B cell (primary cell): Measurements from ENCODE around the gene RBMX2. TPM values are rescaled to one million over a fixed set of nuclear protein-coding genes. Genes with fewer than 3 reads are reported as not detected.

Experiments used
- ATAC-seq: fragments of 200-7000 bp; cut with Tn5 transposase; one replicate; pipeline ENCODE4 v1.10.0; 2021; ENCODE audit warnings: low read depth, mild to moderate bottlenecking, moderate number of reproducible peaks, moderate library complexity
- CTCF ChIA-PET: fragments of 350-600 bp; sonication (Branson Sonifier 250); formaldehyde crosslinking; loops from one replicate; lab custom pipeline; 2021; ENCODE audit warnings: antibody characterized with exemption, inconsistent platforms; lab: Charles Lee
- POLR2A ChIA-PET: fragments of 350-600 bp; sonication (Branson Sonifier 250); formaldehyde crosslinking; loops from one replicate; lab custom pipeline; 2021; ENCODE audit warnings: antibody characterized with exemption; lab: Charles Lee
- DNase-seq: peaks from one replicate; pipeline ENCODE4 v3.0.0; 2013
- H2AFZ ChIP-seq: 2 replicates; pipeline ENCODE4 v1.6.1; 2012; ENCODE audit warnings: mild to moderate bottlenecking, low read depth, low read length; ENCODE audit not compliant: insufficient read depth, poor library complexity, severe bottlenecking
- H3K27ac ChIP-seq, 2 donors: 1 replicate in 1 of 2; 2 replicates in 1 of 2; pipeline ENCODE4 v1.5.1; 2012 to 2013; ENCODE audit warnings: low read length in 2 of 2, mild to moderate bottlenecking in 2 of 2, moderate library complexity in 1 of 2
- H3K27me3 ChIP-seq, 4 experiments: fragments of 200-600 bp in 1 of 4; sonication (generic) in 1 of 4; replicated peaks in 1 of 4; 1 replicate in 2 of 4; 2 replicates in 2 of 4; pipeline versions ENCODE4 v1.6.1 to v1.7.0; 2013 to 2016; ENCODE audit warnings: low read length in 3 of 4, mild to moderate bottlenecking in 2 of 4, mixed read lengths in 1 of 4, moderate library complexity in 1 of 4; ENCODE audit not compliant: insufficient read depth in 4 of 4, control insufficient read depth in 3 of 4; ENCODE audit errors: control extremely low read depth in 1 of 4
- H3K36me3 ChIP-seq, 2 experiments: replicated peaks in 1 of 2; 1 replicate in 1 of 2; 2 replicates in 1 of 2; pipeline versions ENCODE4 v1.6.1 to v1.7.1; 2013; ENCODE audit warnings: low read length in 1 of 2; ENCODE audit not compliant: insufficient read depth in 2 of 2, control insufficient read depth in 1 of 2; ENCODE audit errors: control extremely low read depth in 1 of 2, extremely low read depth in 1 of 2
- H3K4me1 ChIP-seq, 2 donors: fragments of 200-600 bp in 1 of 2; sonication (generic) in 1 of 2; 1 replicate in 1 of 2; 2 replicates in 1 of 2; pipeline versions ENCODE4 v1.5.1 to v1.6.1; 2013 to 2017; ENCODE audit warnings: low read length in 2 of 2; ENCODE audit not compliant: control insufficient read depth in 2 of 2, insufficient read depth in 2 of 2
- H3K4me2 ChIP-seq: replicated peaks from 2 replicates; pipeline ENCODE3; 2012; ENCODE audit warnings: mild to moderate bottlenecking, low read depth, low read length; ENCODE audit not compliant: poor library complexity, severe bottlenecking
- H3K4me3 ChIP-seq, 5 experiments: fragments of 200-600 bp in 1 of 5; sonication (generic) in 1 of 5; 1 replicate in 3 of 5; 2 replicates in 2 of 5; pipeline versions ENCODE4 v1.5.1 to v1.7.0; 2011 to 2016; ENCODE audit warnings: low read length in 4 of 5, mild to moderate bottlenecking in 4 of 5, low read depth in 2 of 5, control low read depth in 1 of 5, moderate library complexity in 1 of 5; ENCODE audit not compliant: insufficient read depth in 1 of 5; ENCODE audit errors: control extremely low read depth in 1 of 5, extremely low read depth in 1 of 5
- H3K79me2 ChIP-seq: fragments of 200-600 bp; sonication (generic); one replicate; pipeline ENCODE4 v1.6.0; 2016; ENCODE audit warnings: low read length; ENCODE audit not compliant: control insufficient read depth, insufficient read depth
- H3K9ac ChIP-seq: fragments of 200-600 bp; sonication (generic); 2 replicates; pipeline ENCODE4 v1.6.1; 2017; ENCODE audit warnings: mild to moderate bottlenecking, low read length, moderate library complexity
- H3K9me3 ChIP-seq, 3 donors: one replicate each; pipeline versions ENCODE4 v1.6.1 to v1.7.1; 2013; ENCODE audit warnings: low read length in 2 of 3; ENCODE audit not compliant: control insufficient read depth in 2 of 3, insufficient read depth in 1 of 3; ENCODE audit errors: control extremely low read depth in 1 of 3
- H4K20me1 ChIP-seq: 2 replicates; pipeline ENCODE4 v1.6.0; 2012; ENCODE audit warnings: mild to moderate bottlenecking, low read length; ENCODE audit not compliant: insufficient read depth, control insufficient read depth, poor library complexity, severe bottlenecking
- H3K27ac Mint-ChIP-seq: one replicate; pipeline ENCODE4 v1.8.0; 2021; ENCODE audit warnings: mixed read lengths
- H3K27me3 Mint-ChIP-seq: one replicate; pipeline ENCODE4 v1.8.0; 2021; ENCODE audit warnings: mixed read lengths
- H3K4me1 Mint-ChIP-seq: one replicate; pipeline ENCODE4 v1.8.0; 2021; ENCODE audit warnings: mixed read lengths
- H3K4me3 Mint-ChIP-seq: one replicate; pipeline ENCODE4 v1.8.0; 2021; ENCODE audit warnings: mixed read lengths
- H3K9me3 Mint-ChIP-seq: one replicate; pipeline ENCODE4 v1.8.0; 2022; ENCODE audit warnings: mixed read lengths; ENCODE audit not compliant: insufficient read depth
- CTCF ChIP-seq: fragments of 200-600 bp; IDR thresholded peaks from one replicate; pipeline ENCODE4 v1.8.0; 2022; ENCODE audit warnings: antibody characterized with exemption, mild to moderate bottlenecking
- EZH2 ChIP-seq: IDR thresholded peaks from 2 replicates; pipeline ENCODE4 v1.6.1; 2012; ENCODE audit warnings: borderline replicate concordance, low read depth, mild to moderate bottlenecking, moderate library complexity, low read length; ENCODE audit not compliant: insufficient read depth, poor library complexity, severe bottlenecking
- WGBS: methylation state at CpG from one replicate; pipeline ENCODE4 v1.1.5; 2013; ENCODE audit warnings: missing lambda C conversion rate; ENCODE audit not compliant: insufficient coverage; 5-methylcytosine and 5-hydroxymethylcytosine counted together
- intact Hi-C: fragments of 100-400 bp; cut with micrococcal nuclease; formaldehyde crosslinking; loops from one replicate; pipeline ENCODE4 v1.10.0; 2022
- polyA plus RNA-seq: library from polyadenylated mRNA; depleted of rRNA; stranded (reverse); fragments of >200 nt; gene quantifications from 2 replicates; pipeline ENCODE4 v1.2.3, GENCODE V29; 2012
- total RNA-seq, 2 donors: library from RNA; stranded (reverse); fragments of 120-200 nt in 1 of 2; gene quantifications; 1 replicate in 1 of 2; 2 replicates in 1 of 2; pipeline versions ENCODE4 v1.2.3 to v1.2.4, GENCODE V29; 2013 to 2022

RBMX2 gene
- total and polyA plus RNA-seq, 2 donors (not counting 1 experiment from before 2014, with no cell fraction given) = 9.8 to 25.2 TPM

- H3K36me3 ChIP-seq = no peaks in the 10 kb centered on the region
- H3K4me1 ChIP-seq = no peaks in the 10 kb centered on the region
- no peak overlapping the region for H3K27ac ChIP-seq
- no peak overlapping the region for H2AFZ ChIP-seq
- no peaks in the 10 kb centered on the region for H4K20me1 ChIP-seq
- no peak for DNase-seq
- H3K4me3 ChIP-seq = no peak overlapping the region
- H3K4me1 Mint-ChIP-seq = no peaks in the 10 kb centered on the region
- ATAC-seq = no peak
- H3K79me2 ChIP-seq = no peaks in the 10 kb centered on the region
- H3K9me3 Mint-ChIP-seq = no peaks in the 10 kb centered on the region
- no CpG with 5 or more reads among the region's 4 CpGs for WGBS
- H3K27ac Mint-ChIP-seq = no peak overlapping the region
- H3K4me2 ChIP-seq = no peak overlapping the region
- H3K9ac ChIP-seq = no peak overlapping the region
- no peaks in the 10 kb centered on the region for H3K27me3 ChIP-seq
- ChIA-PET CTCF (no interaction called here), POLR2A (no interaction called here)
- H3K9me3 ChIP-seq = no peaks in the 10 kb centered on the region
- H3K4me3 Mint-ChIP-seq = no peak overlapping the region
- no peaks in the 10 kb centered on the region for H3K27me3 Mint-ChIP-seq
- intact Hi-C loops = no loop called here
- TF ChIP-seq EZH2 (no peak), CTCF (no peak)
Measured at GRCh38 chrX:130446974-130447373, 45.2 kb downstream of the RBMX2 start.

Other genes with a start within 250 kb of the RBMX2 start
- 14.8 and 15.9 TPM in 2 replicates for gene AIFM1, start 236.1 kb upstream of the RBMX2 start, total RNA-seq
- gene AIFM1, start 236.1 kb upstream of the RBMX2 start, polyA plus RNA-seq = 11.4 and 14.8 TPM in 2 replicates
- gene RAB33A, start 230.0 kb upstream of the RBMX2 start, total RNA-seq = 2.2 and 2.4 TPM in 2 replicates
- 1.5 and 5.4 TPM in 2 replicates for gene RAB33A, start 230.0 kb upstream of the RBMX2 start, polyA plus RNA-seq
- 7.0 and 7.1 TPM in 2 replicates for gene ZNF280C, start 133.1 kb upstream of the RBMX2 start, total RNA-seq
- gene ZNF280C, start 133.1 kb upstream of the RBMX2 start, polyA plus RNA-seq = 2.3 and 3.2 TPM in 2 replicates
- 21.1 and 23.7 TPM in 2 replicates for gene SLC25A14, start 62.1 kb upstream of the RBMX2 start, total RNA-seq
- gene SLC25A14, start 62.1 kb upstream of the RBMX2 start, polyA plus RNA-seq = 13.1 and 26.7 TPM in 2 replicates
- not detected in 2 replicates for gene GPR119, start 16.3 kb upstream of the RBMX2 start, total RNA-seq
- gene GPR119, start 16.3 kb upstream of the RBMX2 start, polyA plus RNA-seq = not detected in 2 replicates